ENCODE measurements around the gene TENT4A.
"Not testable (repeated sequence)": the region's sequence is repeated elsewhere in the genome, so short reads cannot be mapped to it uniquely, and the experiment has no call there.

The TENT4A gene

DNA sequence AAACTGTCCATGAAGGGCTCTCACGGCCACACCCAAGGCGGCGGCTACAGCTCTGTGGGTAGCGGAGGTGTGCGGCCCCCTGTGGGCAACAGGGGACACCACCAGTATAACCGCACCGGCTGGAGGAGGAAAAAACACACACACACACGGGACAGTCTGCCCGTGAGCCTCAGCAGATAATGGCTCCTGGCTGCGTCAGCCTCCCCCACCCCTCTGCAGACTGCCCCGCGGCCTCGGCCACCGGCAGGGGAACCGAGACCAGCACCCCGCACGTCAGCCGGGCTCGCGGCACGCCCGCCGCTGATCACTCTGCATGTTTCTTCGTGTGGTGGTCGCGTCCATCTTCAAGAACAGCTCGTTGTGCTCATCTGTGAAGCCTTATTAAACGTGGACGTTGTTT, 41.5 kb downstream of the TENT4A start:
- no peak for DNase-seq

- no peak for DNase-seq
These were observed 42.3 kb downstream of the TENT4A start for GRCh38 chr5:6755519-6755918.

DNA sequence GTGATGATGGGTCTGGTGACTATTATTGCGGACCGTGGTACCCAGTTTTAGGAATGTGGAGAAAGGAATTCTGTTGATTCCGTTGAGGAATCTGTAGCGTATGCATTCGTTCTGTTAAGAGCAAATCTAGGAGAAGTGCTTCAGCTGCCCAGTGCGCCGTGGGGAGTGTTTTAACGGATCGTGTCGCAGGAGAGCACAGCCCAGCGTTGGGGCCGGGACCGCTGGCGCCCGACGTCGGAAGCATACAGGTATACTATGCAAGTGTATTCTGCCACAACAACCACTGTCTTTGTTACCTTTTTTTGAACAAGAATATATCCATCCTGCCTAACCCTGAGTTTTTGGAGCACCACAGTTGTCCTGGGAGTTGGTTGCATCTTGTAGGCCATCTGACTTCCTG, 42.7 kb downstream of the TENT4A start:
- no peak for DNase-seq

- DNase-seq: no peak
These were observed 44.3 kb downstream of the TENT4A start for GRCh38 chr5:6757414-6757969.

GRCh38 chr5:6758236-6758635, 45.0 kb downstream of the TENT4A start:
- no peak for DNase-seq

GRCh38 chr5:6758706-6759105, 45.5 kb downstream of the TENT4A start:
- DNase-seq: no peak

DNA sequence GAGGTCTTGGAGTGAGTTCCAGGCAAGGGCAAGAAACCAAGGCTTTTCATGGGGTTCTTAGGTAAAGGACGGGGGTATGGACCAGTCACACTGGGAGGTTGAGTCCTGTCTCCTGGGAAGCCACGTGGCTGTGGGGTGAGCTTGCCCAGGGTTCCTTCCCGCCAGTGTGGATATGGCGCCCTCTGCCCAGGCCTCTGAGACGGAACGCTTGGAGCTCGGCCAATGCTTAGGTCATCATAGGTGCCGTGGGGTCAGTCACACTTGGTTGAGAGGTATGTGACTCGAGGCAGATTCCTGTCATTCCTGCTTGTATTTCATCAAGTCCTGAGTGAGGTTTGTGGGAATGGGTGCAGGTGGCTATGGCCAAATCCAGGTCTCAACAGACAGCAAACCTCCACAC, 46.2 kb downstream of the TENT4A start:
- DNase-seq: no peak

DNA sequence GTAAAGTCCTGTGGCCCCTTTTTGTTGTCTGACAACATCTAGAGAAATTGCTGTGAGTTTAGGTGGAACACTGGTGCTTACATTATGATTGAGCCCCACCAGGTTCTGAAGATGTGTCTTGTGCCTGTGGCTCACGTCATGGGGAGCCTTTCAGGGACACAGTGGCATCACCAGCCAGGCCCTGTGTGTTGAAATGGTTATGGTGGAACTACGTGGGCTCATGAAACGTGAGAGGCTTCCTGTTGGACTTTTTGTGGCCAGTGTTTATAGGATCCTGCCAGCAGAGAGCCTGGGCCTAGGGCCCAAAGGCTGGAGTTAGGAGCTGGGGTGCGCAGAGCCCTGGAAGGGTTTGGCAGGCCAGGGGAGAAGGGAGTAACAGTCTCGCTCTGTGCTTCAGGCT, 46.8 kb downstream of the TENT4A start:
- no peak for DNase-seq

- DNase-seq: no peak
These were observed 47.5 kb downstream of the TENT4A start for GRCh38 chr5:6760686-6761085.

DNA sequence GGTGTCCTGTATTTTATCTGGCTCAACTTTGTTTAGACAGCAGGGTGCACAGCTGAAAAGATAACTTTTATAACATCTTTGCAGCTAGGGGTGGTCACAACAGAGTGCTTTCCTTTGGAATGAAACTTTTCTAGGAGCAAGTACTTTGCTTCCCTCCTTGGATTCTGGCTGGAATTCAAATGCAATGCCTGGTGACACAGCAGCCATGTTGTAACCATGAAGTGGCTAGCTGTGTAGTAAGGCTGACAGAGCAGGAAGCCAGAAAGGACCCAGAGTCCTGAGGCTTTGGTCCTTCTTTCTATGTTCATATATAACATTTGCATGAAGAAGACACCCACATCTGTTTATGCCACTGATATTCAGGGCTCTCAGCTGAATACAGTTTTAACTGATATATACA, 48.1 kb downstream of the TENT4A start:
- no peak for DNase-seq

DNA sequence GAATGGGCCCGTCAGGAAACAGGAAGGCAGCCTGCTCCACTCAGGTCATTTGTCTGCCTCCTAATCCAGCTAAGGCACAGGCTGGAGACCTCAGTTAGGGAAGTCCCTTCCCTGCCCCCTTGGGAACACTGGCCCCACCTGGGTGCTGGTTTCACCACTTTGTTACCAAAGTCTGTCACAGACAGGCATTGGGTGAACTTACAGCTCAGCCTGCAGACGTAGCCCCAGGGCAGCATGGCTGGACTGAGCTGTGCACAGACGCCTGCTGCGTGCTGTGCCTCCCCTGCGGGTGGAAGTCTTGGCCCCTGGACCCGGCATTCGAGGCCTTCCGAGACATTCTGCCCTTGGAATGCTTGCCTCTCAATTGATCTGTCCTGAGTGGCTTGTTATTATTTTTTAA, 48.9 kb downstream of the TENT4A start:
- DNase-seq: no peak

- no peak for DNase-seq
These were observed 49.5 kb downstream of the TENT4A start for GRCh38 chr5:6762697-6763096.

DNA sequence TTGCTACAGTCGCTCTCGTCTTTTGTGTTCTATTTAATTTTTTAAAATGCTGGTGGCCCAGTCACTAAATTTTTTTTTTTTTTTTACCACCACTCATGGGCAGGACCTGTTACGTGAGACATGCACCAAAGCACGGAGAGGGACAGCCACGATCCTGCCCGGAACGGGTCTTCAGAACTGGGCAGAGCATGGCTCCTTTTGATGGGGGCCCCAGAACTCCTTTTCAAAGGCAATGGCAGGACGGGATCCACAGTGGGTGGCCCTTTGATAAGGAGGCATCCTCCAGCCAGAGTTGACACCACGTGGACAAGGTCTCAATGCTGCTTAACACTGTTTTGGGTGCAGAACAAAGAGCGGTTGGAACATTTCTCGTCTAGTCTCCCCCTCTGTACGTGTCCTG, 50.0 kb downstream of the TENT4A start:
- DNase-seq: no peak

DNA sequence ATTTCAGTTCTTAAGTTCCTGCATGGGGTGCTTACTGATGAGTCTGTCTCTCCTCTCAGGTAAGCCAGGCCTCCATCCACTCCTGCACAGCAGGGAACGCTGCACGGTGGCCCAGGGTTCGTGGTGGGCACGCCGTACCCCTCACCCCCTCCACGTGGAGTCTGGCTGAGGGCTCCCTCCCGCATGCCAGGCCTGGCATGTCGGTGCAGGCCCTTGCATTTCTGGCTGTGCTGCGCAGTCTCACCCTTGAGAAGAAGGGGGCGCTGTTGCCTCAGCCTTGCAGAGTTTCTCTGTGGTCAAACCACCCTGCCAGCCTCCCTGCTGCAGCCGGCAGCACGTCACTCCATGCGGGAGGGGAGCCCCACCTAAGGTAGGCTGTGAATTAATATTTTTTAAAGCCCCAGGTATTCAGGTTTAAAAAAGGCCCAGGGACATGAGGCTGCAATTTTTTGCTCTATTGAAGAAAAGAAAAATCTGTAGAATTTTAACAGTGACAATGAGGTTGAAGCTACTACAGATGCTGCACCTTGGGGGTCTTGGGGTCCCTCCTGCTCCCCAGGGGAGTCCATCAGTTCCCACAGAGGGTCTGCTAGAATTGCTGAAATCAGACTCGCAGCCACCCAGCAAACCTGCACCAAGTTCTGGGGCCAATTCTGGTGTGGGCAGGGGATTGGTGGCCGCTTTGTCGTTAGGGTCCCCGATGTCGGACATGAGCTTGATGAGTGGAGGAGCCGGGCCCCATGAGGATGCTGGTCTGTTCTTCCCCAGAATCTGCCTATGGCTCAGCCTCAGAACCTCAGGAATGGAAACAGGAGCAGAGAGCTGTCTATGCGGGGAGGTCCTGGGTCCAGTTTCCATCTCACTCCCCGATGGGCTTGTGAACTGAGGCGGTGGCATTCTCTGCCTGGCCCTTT, 52.6 kb downstream of the TENT4A start:
- DNase-seq: peak; percentile 64

GRCh38 chr5:6766604-6767093, 53.4 kb downstream of the TENT4A start:
- DNase-seq: peak; percentile 42

DNA sequence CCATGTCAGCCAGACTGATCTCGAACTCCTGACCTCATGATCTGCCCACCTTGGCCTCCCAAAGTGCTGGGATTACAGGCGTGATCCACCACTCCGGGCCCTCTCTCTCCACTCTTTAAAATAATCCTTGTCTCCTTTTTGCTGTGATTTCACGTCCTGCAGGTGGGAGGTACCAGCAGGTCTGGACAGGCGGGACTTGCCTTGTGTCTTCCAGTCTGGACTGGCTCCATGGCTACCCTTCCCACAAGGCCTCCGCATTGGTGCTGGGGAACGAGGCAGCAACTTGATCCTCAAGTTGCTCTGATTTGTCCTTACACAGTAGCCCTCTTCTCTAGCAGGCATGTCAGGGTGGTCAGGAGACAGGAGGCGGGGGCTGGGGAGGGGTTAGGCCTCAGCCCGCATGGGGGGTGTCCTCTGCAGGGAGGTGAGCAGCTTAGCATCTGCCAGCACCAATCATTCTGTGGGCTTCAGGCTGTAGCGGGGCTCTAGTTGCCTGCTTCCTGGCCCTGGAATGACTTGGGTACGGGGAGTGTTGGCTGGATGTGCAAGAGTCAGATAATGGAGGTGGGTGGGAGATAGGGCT, 54.3 kb downstream of the TENT4A start:
- no peak for DNase-seq

GRCh38 chr5:6768590-6769230, 55.5 kb downstream of the TENT4A start:
- no peak for DNase-seq

GRCh38 chr5:6770826-6771607, 57.8 kb downstream of the TENT4A start:
- no peak for DNase-seq

- no peak for DNase-seq
These were observed 59.7 kb downstream of the TENT4A start for GRCh38 chr5:6772886-6773285.

GRCh38 chr5:6773342-6774035, 60.3 kb downstream of the TENT4A start:
- no peak for DNase-seq

GRCh38 chr5:6774207-6774606, 61.0 kb downstream of the TENT4A start:
- not testable (repeated sequence) for DNase-seq

DNA sequence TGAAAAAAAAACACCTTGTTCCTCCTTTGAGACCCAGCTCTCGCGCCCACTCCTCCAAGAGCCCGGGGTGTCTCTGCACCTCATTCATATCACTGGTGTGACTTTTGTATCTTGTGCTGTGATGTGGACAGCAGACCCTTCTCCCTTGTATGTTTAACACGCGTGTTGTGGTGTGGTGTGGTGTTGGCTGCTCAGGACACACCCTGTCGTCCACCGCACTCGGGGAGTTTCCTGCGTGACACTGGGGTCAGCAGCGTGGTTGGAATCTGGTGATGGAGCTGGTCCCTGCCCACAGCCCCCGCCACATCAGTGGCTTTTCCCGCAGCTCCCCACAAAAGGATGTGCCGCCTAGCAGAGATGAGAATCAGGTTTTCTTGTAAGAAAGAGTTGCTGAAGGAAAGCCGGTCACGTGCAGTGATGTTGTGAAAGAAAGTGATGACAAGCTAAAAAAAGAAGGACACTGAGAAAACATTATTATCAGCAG, 61.5 kb downstream of the TENT4A start:
- DNase-seq: no peak

Data from activated CD4-positive, CD25-positive, alpha-beta regulatory T cell treated with anti-CD3 and anti-CD28 coated beads, Interleukin-2, amount 50 U/mL, for 72 hours (primary cell).